Measurements from ENCODE around the gene DUSP1. TPM values are rescaled to one million over a fixed set of nuclear protein-coding genes. Genes with fewer than 3 reads are reported as not detected.

DUSP1 gene
- total RNA-seq, 1 experiment from 2014 or later: 16.6 TPM

GRCh38 chr5:172819569-172819968, 48.6 kb upstream of the DUSP1 start:
- ChIA-PET CTCF (no interaction called here), RAD21 (ENCODE audit: low non-redundant PET in 1 of 2, low total read pairs in 2 of 2, uncharacterized antibody in 2 of 2, unreplicated experiment in 2 of 2) (no interaction called here)
- no TSS peak for BruUV-seq (replicated peaks)

More at GRCh38 chr5:172819569-172819968, 48.6 kb upstream of the DUSP1 start:
- no peak for DNase-seq (ENCODE audit: low read depth, low spot score)
- no peak overlapping the region for H3K9ac ChIP-seq (ENCODE audit: low read length)
- TF ChIP-seq, protein P1, sequence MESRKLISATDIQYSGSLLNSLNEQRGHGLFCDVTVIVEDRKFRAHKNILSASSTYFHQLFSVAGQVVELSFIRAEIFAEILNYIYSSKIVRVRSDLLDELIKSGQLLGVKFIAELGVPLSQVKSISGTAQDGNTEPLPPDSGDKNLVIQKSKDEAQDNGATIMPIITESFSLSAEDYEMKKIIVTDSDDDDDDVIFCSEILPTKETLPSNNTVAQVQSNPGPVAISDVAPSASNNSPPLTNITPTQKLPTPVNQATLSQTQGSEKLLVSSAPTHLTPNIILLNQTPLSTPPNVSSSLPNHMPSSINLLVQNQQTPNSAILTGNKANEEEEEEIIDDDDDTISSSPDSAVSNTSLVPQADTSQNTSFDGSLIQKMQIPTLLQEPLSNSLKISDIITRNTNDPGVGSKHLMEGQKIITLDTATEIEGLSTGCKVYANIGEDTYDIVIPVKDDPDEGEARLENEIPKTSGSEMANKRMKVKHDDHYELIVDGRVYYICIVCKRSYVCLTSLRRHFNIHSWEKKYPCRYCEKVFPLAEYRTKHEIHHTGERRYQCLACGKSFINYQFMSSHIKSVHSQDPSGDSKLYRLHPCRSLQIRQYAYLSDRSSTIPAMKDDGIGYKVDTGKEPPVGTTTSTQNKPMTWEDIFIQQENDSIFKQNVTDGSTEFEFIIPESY (IDR thresholded peaks at IDR 0.05; ENCODE audit: extremely low read depth, insufficient replicate concordance, low read length): no peak
- TF ChIP-seq EZH2phosphoT487 (IDR thresholded peaks at IDR 0.05; ENCODE audit: borderline replicate concordance): no peak
- TF ChIP-seq SRF (IDR thresholded peaks at IDR 0.05; ENCODE audit: low read depth): no peak
- TF ChIP-seq CTCF (IDR thresholded peaks at IDR 0.05 in 2 of 3, conservative IDR thresholded peaks at IDR 0.05 in 1 of 3; ENCODE audit: borderline replicate concordance in 1 of 3, insufficient read depth in 1 of 3, low read depth in 2 of 3, low read length in 2 of 3): no peak
- TF ChIP-seq YY1 (IDR thresholded peaks at IDR 0.05; ENCODE audit: extremely low read depth, insufficient replicate concordance, low read depth, low read length): no peak
- TF ChIP-seq, protein P2, sequence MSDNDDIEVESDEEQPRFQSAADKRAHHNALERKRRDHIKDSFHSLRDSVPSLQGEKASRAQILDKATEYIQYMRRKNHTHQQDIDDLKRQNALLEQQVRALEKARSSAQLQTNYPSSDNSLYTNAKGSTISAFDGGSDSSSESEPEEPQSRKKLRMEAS (IDR thresholded peaks at IDR 0.05): no peak
- TF ChIP-seq CEBPB (IDR thresholded peaks at IDR 0.05; ENCODE audit: low read depth): no peak
- no peak for TF ChIP-seq FOSL1 (IDR thresholded peaks at IDR 0.05; ENCODE audit: low read depth)
- H3K27ac ChIP-seq (ENCODE audit: low read depth, low read length): no peak overlapping the region
- no peaks in the 10 kb centered on the region for H4K20me1 ChIP-seq (ENCODE audit: insufficient read depth)
- H3K9me3 ChIP-seq (ENCODE audit: control insufficient read depth in 1 of 2, insufficient read depth in 1 of 2, low read depth in 1 of 2, low read length in 2 of 2): no peaks in the 10 kb centered on the region
- H3K36me3 ChIP-seq (ENCODE audit: control insufficient read depth in 1 of 2, insufficient read depth in 2 of 2, low read length in 2 of 2): no peaks in the 10 kb centered on the region
- no peak overlapping the region; the same call in 1 of the 2 replicates for H3K4me2 ChIP-seq (ENCODE audit: low read length)
- intact Hi-C loops (cut with micrococcal nuclease): no loop called here
- H3K9me2 ChIP-seq (ENCODE audit: insufficient read depth): no peaks in the 10 kb centered on the region
- H3K27me3 ChIP-seq (ENCODE audit: insufficient read depth, low read length): no peaks in the 10 kb centered on the region
- H3K4me3 ChIP-seq (replicated peaks in 1 of 2; ENCODE audit: low read depth in 1 of 2, low read length in 2 of 2): no peak overlapping the region
- no peaks in the 10 kb centered on the region for H3K79me2 ChIP-seq (ENCODE audit: insufficient read depth, low read length)
- no peak for ATAC-seq
- H3K4me1 ChIP-seq (ENCODE audit: control insufficient read depth in 1 of 2, insufficient read depth in 2 of 2, low read length in 2 of 2): peaks cover 7 to 26% of the 10 kb centered on the region in 2 experiments; a peak in 3 of 4 replicates
- POLR2A ChIA-PET: no interaction called here
- H2AFZ ChIP-seq (ENCODE audit: low read depth, low read length, poor library complexity, severe bottlenecking): peak overlapping the region; percentile 14

Data from HCT116 (cell line).